Thymus (tissue), 11 donors: ENCODE results near the gene MPDZ. TPM values are rescaled to one million over a fixed set of nuclear protein-coding genes. Genes with fewer than 3 reads are reported as not detected.

Experiments used
- DNase-seq, 9 donors: peaks; one replicate each; pipeline ENCODE4 v3.0.0-alpha.2; 2013; ENCODE audit warnings: low spot score in 9 of 9, low read depth in 6 of 9, missing footprints in 1 of 9
- H3K27ac ChIP-seq, 2 donors: one replicate each; pipeline ENCODE4 v1.5.1; 2013; ENCODE audit warnings: control low read depth in 1 of 2, low read depth in 1 of 2, low read length in 1 of 2, mild to moderate bottlenecking in 1 of 2, moderate library complexity in 1 of 2
- H3K27me3 ChIP-seq, 2 donors: one replicate each; pipeline ENCODE4 v1.5.1; 2013; ENCODE audit warnings: low read length in 1 of 2; ENCODE audit not compliant: control insufficient read depth in 2 of 2, insufficient read depth in 1 of 2
- H3K36me3 ChIP-seq, 2 donors: one replicate each; pipeline ENCODE4 v1.5.1; 2013; ENCODE audit warnings: low read length in 1 of 2, mild to moderate bottlenecking in 1 of 2, moderate library complexity in 1 of 2; ENCODE audit not compliant: control insufficient read depth in 2 of 2, insufficient read depth in 2 of 2
- H3K4me1 ChIP-seq, 2 donors: one replicate each; pipeline ENCODE4 v1.5.1; 2013; ENCODE audit warnings: low read length in 2 of 2; ENCODE audit not compliant: control insufficient read depth in 2 of 2, insufficient read depth in 2 of 2
- H3K4me3 ChIP-seq, 2 donors: one replicate each; pipeline ENCODE4 v1.5.1; 2013; ENCODE audit warnings: low read length in 2 of 2, control low read depth in 1 of 2, mild to moderate bottlenecking in 1 of 2
- H3K9me3 ChIP-seq, 2 donors: one replicate each; pipeline ENCODE4 v1.5.1; 2013; ENCODE audit warnings: low read length in 1 of 2, mild to moderate bottlenecking in 1 of 2; ENCODE audit not compliant: control insufficient read depth in 2 of 2, insufficient read depth in 1 of 2
- WGBS: extraction: QIAGEN DNeasy Blood & Tissue Kit; methylation state at CpG from one replicate; pipeline ENCODE4 v1.1.7; 2013; 5-methylcytosine and 5-hydroxymethylcytosine counted together
- polyA plus RNA-seq: library from polyadenylated mRNA; stranded (reverse); fragments of 200-250 nt; gene quantifications from one replicate; pipeline ENCODE4 v1.2.3, GENCODE V29; 2013
- total RNA-seq: library from RNA; stranded (reverse); fragments of 120-200 nt; gene quantifications from one replicate; pipeline ENCODE4 v1.2.4, GENCODE V29; 2013
- donor health status: healthy.

The MPDZ gene
- total and polyA plus RNA-seq, 2 donors, result 5.1 to 9.9 TPM

GRCh38 chr9:13095056-13095455, 184.4 kb downstream of the MPDZ start:
- Histone ChIP-seq H3K27me3 (no peaks in the 10 kb centered on the region), H3K27ac (no peak overlapping the region), H3K36me3 (no peaks in the 10 kb centered on the region), H3K4me3 (no peak overlapping the region), H3K9me3 (no peaks in the 10 kb centered on the region), H3K4me1 (no peaks in the 10 kb centered on the region)
- WGBS, result 94% methylated on average over 2 of the region's 2 CpGs
- DNase-seq, result no peak

GRCh38 chr9:13090628-13091027, 188.9 kb downstream of the MPDZ start:
- Histone ChIP-seq H3K27ac (no peak overlapping the region), H3K4me1 (no peaks in the 10 kb centered on the region), H3K27me3 (no peaks in the 10 kb centered on the region), H3K9me3 (no peaks in the 10 kb centered on the region), H3K36me3 (no peaks in the 10 kb centered on the region), H3K4me3 (no peak overlapping the region)
- 74% methylated on average over 4 of the region's 4 CpGs for WGBS
- no peak for DNase-seq

GRCh38 chr9:13089666-13090065, 189.8 kb downstream of the MPDZ start:
- H3K4me3 ChIP-seq, result no peak overlapping the region
- no peaks in the 10 kb centered on the region for H3K9me3 ChIP-seq
- H3K36me3 ChIP-seq, result no peaks in the 10 kb centered on the region
- DNase-seq, result no peak
- H3K27me3 ChIP-seq, result no peaks in the 10 kb centered on the region
- H3K27ac ChIP-seq, result no peak overlapping the region
- no peaks in the 10 kb centered on the region for H3K4me1 ChIP-seq

GRCh38 chr9:13088720-13089427, 190.6 kb downstream of the MPDZ start:
- WGBS, result 22% methylated on average over 10 of the region's 10 CpGs
- H3K27me3 ChIP-seq, result no peaks in the 10 kb centered on the region

GRCh38 chr9:13083963-13084528, 195.4 kb downstream of the MPDZ start:
- no peak for DNase-seq
- no peaks in the 10 kb centered on the region for H3K4me1 ChIP-seq
- no peaks in the 10 kb centered on the region for H3K9me3 ChIP-seq
- H3K36me3 ChIP-seq, result no peaks in the 10 kb centered on the region
- H3K27me3 ChIP-seq, result no peaks in the 10 kb centered on the region
- no peak overlapping the region for H3K27ac ChIP-seq
- no peak overlapping the region for H3K4me3 ChIP-seq
- 54% methylated on average over 1 of the region's 1 CpG for WGBS

More at GRCh38 chr9:13088720-13089427, 190.6 kb downstream of the MPDZ start:
- DNase-seq, result peak in 7 of 9 donors; percentile 5 to 51 (median 19)
- Histone ChIP-seq H3K9me3 (no peaks in the 10 kb centered on the region), H3K36me3 (no peaks in the 10 kb centered on the region), H3K27ac (no peak overlapping the region), H3K4me3 (no peak overlapping the region), H3K4me1 (no peaks in the 10 kb centered on the region)

- 92% methylated on average over 2 of the region's 2 CpGs for WGBS
Measured at GRCh38 chr9:13083366-13083765, 196.1 kb downstream of the MPDZ start.

GRCh38 chr9:13082796-13083195, 196.7 kb downstream of the MPDZ start:
- H3K4me3 ChIP-seq, result no peak overlapping the region
- no peaks in the 10 kb centered on the region for H3K9me3 ChIP-seq
- no peaks in the 10 kb centered on the region for H3K36me3 ChIP-seq
- H3K4me1 ChIP-seq, result no peaks in the 10 kb centered on the region
- H3K27me3 ChIP-seq, result no peaks in the 10 kb centered on the region
- no peak overlapping the region for H3K27ac ChIP-seq
- 95% methylated on average over 2 of the region's 2 CpGs for WGBS
- no peak for DNase-seq

More at GRCh38 chr9:13083366-13083765, 196.1 kb downstream of the MPDZ start:
- Histone ChIP-seq H3K4me1 (no peaks in the 10 kb centered on the region), H3K9me3 (no peaks in the 10 kb centered on the region), H3K36me3 (no peaks in the 10 kb centered on the region), H3K27ac (no peak overlapping the region), H3K4me3 (no peak overlapping the region), H3K27me3 (no peaks in the 10 kb centered on the region)
- no peak for DNase-seq

GRCh38 chr9:13078164-13078563, 201.3 kb downstream of the MPDZ start:
- Histone ChIP-seq H3K27ac (no peak overlapping the region), H3K4me1 (no peaks in the 10 kb centered on the region), H3K27me3 (no peaks in the 10 kb centered on the region), H3K9me3 (no peaks in the 10 kb centered on the region), H3K4me3 (no peak overlapping the region), H3K36me3 (no peaks in the 10 kb centered on the region)
- WGBS, result 90% methylated on average over 1 of the region's 1 CpG
- no peak for DNase-seq

GRCh38 chr9:13076616-13077015, 202.9 kb downstream of the MPDZ start:
- DNase-seq, result no peak
- H3K27ac ChIP-seq, result no peak overlapping the region
- H3K9me3 ChIP-seq, result no peaks in the 10 kb centered on the region

More at GRCh38 chr9:13076616-13077015, 202.9 kb downstream of the MPDZ start:
- H3K36me3 ChIP-seq, result no peaks in the 10 kb centered on the region
- no peak overlapping the region for H3K4me3 ChIP-seq
- H3K4me1 ChIP-seq, result no peaks in the 10 kb centered on the region
- no peaks in the 10 kb centered on the region for H3K27me3 ChIP-seq
